SK-N-SH (cell line): ENCODE results near the gene ABL2. TPM values are rescaled to one million over a fixed set of nuclear protein-coding genes. Genes with fewer than 3 reads are reported as not detected.

Source experiments
- CTCF ChIA-PET: fragments of 300-600, 350-600 bp; formaldehyde crosslinking; extraction: SDS; loops from one replicate; lab custom pipeline; 2021; lab: Yijun Ruan, JAX
- POLR2A ChIA-PET: fragments of 350-600 bp; sonication (Branson Sonifier 250); formaldehyde crosslinking; extraction: SDS; loops from one replicate; lab custom pipeline; 2020; ENCODE audit warnings: antibody characterized with exemption, inconsistent platforms; lab: Yijun Ruan, JAX
- DNase-seq: peaks from one replicate; pipeline ENCODE4 v3.0.0; 2012
- H2AFZ ChIP-seq: fragments of 200-600 bp; sonication (generic); 2 replicates; pipeline ENCODE4 v1.8.1; 2016; ENCODE audit warnings: antibody characterized with exemption, mild to moderate bottlenecking, low read depth
- H3F3A ChIP-seq: fragments of 200-600 bp; sonication (generic); replicated peaks from 2 replicates; pipeline ENCODE3; 2016; ENCODE audit warnings: antibody characterized with exemption, mild to moderate bottlenecking; ENCODE audit not compliant: insufficient read depth
- H3K27ac ChIP-seq, 2 experiments: fragments of 200-500 bp in 1 of 2; fragments of 200-600 bp in 1 of 2; sonication (Bioruptor generic) in 1 of 2; sonication (generic), shearing (Covaris generic) in 1 of 2; 2 replicates each; pipeline versions ENCODE4 v1.5.1 to v1.6.1; 2014 to 2016; ENCODE audit warnings: low read depth in 2 of 2, inconsistent platforms in 1 of 2, low read length in 1 of 2, mild to moderate bottlenecking in 1 of 2, mixed read lengths in 1 of 2
- H3K27me3 ChIP-seq: fragments of 200-600 bp; sonication (generic), shearing (Covaris generic); 2 replicates; pipeline ENCODE4 v1.6.1; 2016; ENCODE audit warnings: mixed run types; ENCODE audit not compliant: insufficient read depth
- H3K36me3 ChIP-seq, 2 experiments: fragments of 200-500 bp in 1 of 2; fragments of 200-600 bp in 1 of 2; sonication (Bioruptor generic) in 1 of 2; sonication (generic) in 1 of 2; replicated peaks in 1 of 2; 2 replicates each; pipeline versions ENCODE3 to v1.5.1; 2014 to 2016; ENCODE audit warnings: low read length in 1 of 2, mild to moderate bottlenecking in 1 of 2; ENCODE audit not compliant: insufficient read depth in 2 of 2, control insufficient read depth in 1 of 2
- H3K4me1 ChIP-seq, 2 experiments: fragments of 200-500 bp in 1 of 2; fragments of 200-600 bp in 1 of 2; sonication (Bioruptor generic) in 1 of 2; sonication (generic), shearing (Covaris generic) in 1 of 2; 2 replicates each; pipeline versions ENCODE4 v1.5.1 to v1.6.1; 2014 to 2016; ENCODE audit warnings: low read depth in 1 of 2, low read length in 1 of 2, mixed run types in 1 of 2; ENCODE audit not compliant: insufficient read depth in 2 of 2, control insufficient read depth in 1 of 2
- H3K4me2 ChIP-seq: fragments of 200-600 bp; sonication (generic), shearing (Covaris generic); 2 replicates; pipeline ENCODE4 v1.6.1; 2017; ENCODE audit warnings: mixed run types
- H3K4me3 ChIP-seq, 2 experiments: fragments of 200-500 bp in 1 of 2; fragments of 200-600 bp in 1 of 2; sonication (Bioruptor generic) in 1 of 2; sonication (generic), shearing (Covaris generic) in 1 of 2; 2 replicates each; pipeline versions ENCODE4 v1.5.1 to v1.8.1; 2014 to 2016; ENCODE audit warnings: low read depth in 2 of 2, inconsistent platforms in 1 of 2, low read length in 1 of 2, mild to moderate bottlenecking in 1 of 2, mixed read lengths in 1 of 2, moderate library complexity in 1 of 2
- H3K79me2 ChIP-seq: fragments of 200-600 bp; sonication (generic); 2 replicates; pipeline ENCODE4 v1.8.1; 2017; ENCODE audit warnings: mild to moderate bottlenecking; ENCODE audit not compliant: insufficient read depth
- H3K9ac ChIP-seq: fragments of 200-600 bp; sonication (generic); 2 replicates; pipeline ENCODE4 v1.6.1; 2017; ENCODE audit warnings: mixed run types
- H3K9me2 ChIP-seq: fragments of 200-600 bp; sonication (generic); 2 replicates; pipeline ENCODE4 v1.6.1; 2017; ENCODE audit warnings: mixed run types
- H3K9me3 ChIP-seq: fragments of 200-600 bp; sonication (generic); 2 replicates; pipeline ENCODE4 v1.6.1; 2017; ENCODE audit warnings: mixed run types, mild to moderate bottlenecking, moderate library complexity
- H4K20me1 ChIP-seq: fragments of 200-600 bp; sonication (generic); 2 replicates; pipeline ENCODE4 v1.6.1; 2017; ENCODE audit warnings: mild to moderate bottlenecking, mixed run types; ENCODE audit not compliant: insufficient read depth
- ELF1 ChIP-seq: IDR thresholded peaks from 2 replicates; pipeline ENCODE4 v1.4.0; 2012
- EP300 ChIP-seq, 2 experiments: IDR thresholded peaks; 2 replicates each; pipeline versions ENCODE4 v1.4.0 to v1.6.1; 2012; ENCODE audit warnings: borderline replicate concordance in 1 of 2, low read depth in 1 of 2, low read length in 1 of 2
- FOSL2 ChIP-seq: IDR thresholded peaks from 2 replicates; pipeline ENCODE4 v1.4.0; 2012; ENCODE audit warnings: low read depth, mild to moderate bottlenecking, moderate library complexity, borderline replicate concordance
- MXI1 ChIP-seq: IDR thresholded peaks from 2 replicates; pipeline ENCODE4 v1.6.1; 2012; ENCODE audit warnings: mild to moderate bottlenecking, low read depth, low read length, improper control_type of control experiment
- RCOR1 ChIP-seq: fragments of 150-350 bp; IDR thresholded peaks from 2 replicates; pipeline ENCODE4 v1.6.1; 2017; ENCODE audit warnings: antibody characterized with exemption, low read length
- RFX5 ChIP-seq: IDR thresholded peaks from 2 replicates; pipeline ENCODE4 v1.6.1; 2012; ENCODE audit warnings: mild to moderate bottlenecking, improper control_type of control experiment, low read length
- SIN3A ChIP-seq: IDR thresholded peaks from 2 replicates; pipeline ENCODE4 v1.6.1; 2012; ENCODE audit warnings: low read depth, mild to moderate bottlenecking, low read length, moderate library complexity, borderline replicate concordance
- TEAD4 ChIP-seq: IDR thresholded peaks from 2 replicates; pipeline ENCODE4 v1.4.0; 2012; ENCODE audit warnings: mild to moderate bottlenecking, borderline replicate concordance; ENCODE audit not compliant: insufficient read depth
- WGBS: methylation state at CpG from one replicate; pipeline ENCODE4 v1.1.6; 2017; ENCODE audit warnings: low lambda C conversion rate; 5-methylcytosine and 5-hydroxymethylcytosine counted together
- polyA plus RNA-seq, 3 experiments: library from polyadenylated mRNA; depleted of rRNA; stranded (reverse); fragments of >200 nt; gene quantifications; 2 replicates each; pipeline ENCODE4 v1.2.3, GENCODE V29; 2012
- TF ChIP-seq, protein P1 (sequence below): fragments of 150-350 bp; IDR thresholded peaks from 2 replicates; pipeline ENCODE4 v1.6.1; 2016; ENCODE audit warnings: mild to moderate bottlenecking, low read depth, low read length
- TF ChIP-seq, protein P2 (sequence below): IDR thresholded peaks from 2 replicates; pipeline ENCODE4 v1.4.0; 2012; ENCODE audit warnings: low read depth, borderline replicate concordance
- TF ChIP-seq, protein P3 (sequence below): IDR thresholded peaks from 2 replicates; pipeline ENCODE4 v1.4.0; 2012; ENCODE audit warnings: low read depth
- TF ChIP-seq, protein P4 (sequence below): IDR thresholded peaks from 2 replicates; pipeline ENCODE4 v1.4.0; 2012; ENCODE audit warnings: low read depth, borderline replicate concordance
- TF ChIP-seq, protein P5 (sequence below): fragments of 150-350 bp; IDR thresholded peaks from 2 replicates; pipeline ENCODE4 v1.6.1; 2017; ENCODE audit warnings: antibody characterized with exemption, low read length, low read depth, borderline replicate concordance
- TF ChIP-seq, protein P6 (sequence below): fragments of 200-600 bp; sonication (generic); IDR thresholded peaks from 2 replicates; pipeline ENCODE4 v1.6.1; 2017; ENCODE audit warnings: antibody characterized with exemption, mild to moderate bottlenecking, moderate library complexity

ABL2 gene
- polyA plus RNA-seq, 1 of the 3 experiments (the other 2 are of a cell fraction) = 7.5 TPM

DNA sequence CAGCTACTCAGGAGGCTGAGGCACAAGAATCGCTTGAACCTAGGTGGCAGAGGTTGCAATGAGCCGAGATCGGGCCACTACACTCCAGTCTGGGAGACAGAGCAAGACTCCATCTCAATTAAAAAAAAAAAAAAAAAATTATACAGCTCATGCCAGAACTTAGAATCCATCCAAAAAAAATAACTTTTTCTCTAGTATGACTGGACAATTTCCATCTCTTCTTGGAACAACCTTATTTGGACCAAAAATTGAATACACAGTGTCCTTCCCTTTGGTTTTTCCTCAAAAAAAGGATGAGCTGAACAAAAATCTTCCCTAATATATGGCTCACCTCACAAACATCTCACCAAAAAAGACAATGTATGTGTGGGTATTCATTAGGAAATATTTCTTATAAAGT is 73.9 kb downstream of the ABL2 start:
- Histone ChIP-seq H3K79me2 (peaks cover 64% of the 10 kb centered on the region), H3K27me3 (no peaks in the 10 kb centered on the region), H3K36me3 (peaks cover 0 to 4% of the 10 kb centered on the region in 2 experiments), H3K9me3 (no peaks in the 10 kb centered on the region), H4K20me1 (no peaks in the 10 kb centered on the region; the same call in 1 of the 2 replicates), H3K9ac (no peak overlapping the region), H3K4me2 (no peak overlapping the region), H2AFZ (no peak overlapping the region), H3K27ac (no peak overlapping the region), H3K9me2 (no peaks in the 10 kb centered on the region), H3F3A (peaks cover 3% of the 10 kb centered on the region)
- ChIA-PET POLR2A (no interaction called here), CTCF (interaction anchor here (1.1 to 1.4 kb wide), 2 partner anchors 9 to 35 kb away, joined by 3 to 6 read pairs; no protein-coding TSS in a partner anchor)
- DNase-seq = no peak
- TF ChIP-seq RFX5 (no peak), EP300 (IDR thresholded peaks at IDR 0.05; ENCODE audit: borderline replicate concordance in 1 of 2, low read depth in 1 of 2, low read length in 1 of 2) (no peak)
- TF ChIP-seq, all 33 proteins: peak for 0
- no peaks in the 10 kb centered on the region for H3K4me1 ChIP-seq
- H3K4me3 ChIP-seq = no peak overlapping the region
- WGBS = 91% methylated on average over 3 of the region's 3 CpGs

DNA sequence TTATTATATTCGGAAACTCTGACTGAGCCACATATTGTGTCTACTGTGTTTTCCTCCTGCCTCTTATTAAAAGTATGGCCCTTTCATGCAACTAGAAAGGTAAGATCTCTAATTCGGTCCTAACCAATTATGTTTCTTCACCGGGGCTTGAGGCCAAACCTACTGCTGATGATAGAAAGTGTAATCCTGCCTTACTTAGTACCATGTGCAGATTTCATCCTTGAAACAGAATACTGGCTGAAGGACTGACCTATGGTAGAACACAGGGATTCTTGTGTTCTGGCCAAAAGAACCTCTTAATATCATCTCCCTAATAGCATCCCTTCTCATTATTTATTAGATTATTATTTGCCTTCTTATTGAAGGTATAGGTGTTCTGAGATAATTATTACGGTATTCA is 75.0 kb downstream of the ABL2 start:
- no peak for DNase-seq
- Histone ChIP-seq H3F3A (peaks cover 3% of the 10 kb centered on the region), H3K9ac (no peak overlapping the region), H3K79me2 (peaks cover 68% of the 10 kb centered on the region), H3K4me2 (no peak overlapping the region), H3K9me2 (no peaks in the 10 kb centered on the region), H2AFZ (no peak overlapping the region), H3K4me3 (no peak overlapping the region), H4K20me1 (no peaks in the 10 kb centered on the region; the same call in 1 of the 2 replicates), H3K4me1 (no peaks in the 10 kb centered on the region), H3K36me3 (peaks cover 0 to 11% of the 10 kb centered on the region in 2 experiments), H3K27me3 (no peaks in the 10 kb centered on the region), H3K9me3 (no peaks in the 10 kb centered on the region), H3K27ac (no peak overlapping the region)
- WGBS = 97% methylated on average over 4 of the region's 4 CpGs
- ChIA-PET CTCF (interaction anchor here (1.3 to 1.9 kb wide), 2 partner anchors 12 to 34 kb away, joined by 4 to 7 read pairs; no protein-coding TSS in a partner anchor), POLR2A (no interaction called here)
- TF ChIP-seq FOSL2 = no peak
- TF ChIP-seq, protein P1, sequence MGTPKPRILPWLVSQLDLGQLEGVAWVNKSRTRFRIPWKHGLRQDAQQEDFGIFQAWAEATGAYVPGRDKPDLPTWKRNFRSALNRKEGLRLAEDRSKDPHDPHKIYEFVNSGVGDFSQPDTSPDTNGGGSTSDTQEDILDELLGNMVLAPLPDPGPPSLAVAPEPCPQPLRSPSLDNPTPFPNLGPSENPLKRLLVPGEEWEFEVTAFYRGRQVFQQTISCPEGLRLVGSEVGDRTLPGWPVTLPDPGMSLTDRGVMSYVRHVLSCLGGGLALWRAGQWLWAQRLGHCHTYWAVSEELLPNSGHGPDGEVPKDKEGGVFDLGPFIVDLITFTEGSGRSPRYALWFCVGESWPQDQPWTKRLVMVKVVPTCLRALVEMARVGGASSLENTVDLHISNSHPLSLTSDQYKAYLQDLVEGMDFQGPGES = no peak

DNA sequence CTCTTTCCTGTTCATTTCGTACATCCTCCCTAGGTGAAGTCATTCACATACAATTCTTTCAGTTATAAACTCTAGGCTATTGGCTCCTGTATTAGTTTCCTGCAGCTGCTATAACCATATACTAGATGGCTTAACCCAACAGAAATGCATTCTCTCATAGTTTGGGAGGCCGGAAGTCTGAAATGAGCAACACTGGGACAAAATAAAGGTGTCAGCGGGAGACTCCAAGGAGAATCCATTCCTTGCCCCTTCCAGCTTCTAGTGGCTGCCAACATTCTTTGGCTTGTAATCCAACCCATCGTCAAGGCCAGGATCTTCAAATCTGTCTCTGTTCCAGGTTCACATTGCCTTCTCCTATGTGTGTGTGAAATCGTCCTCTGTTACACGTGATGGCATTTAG is 76.3 kb downstream of the ABL2 start:
- peaks cover 0 to 15% of the 10 kb centered on the region in 2 experiments for H3K36me3 ChIP-seq
- H3K9ac ChIP-seq = no peak overlapping the region
- ChIA-PET CTCF (interaction anchor here (1.9 kb wide), 1 partner anchor 11 kb away, joined by 7 read pairs; no protein-coding TSS in a partner anchor), POLR2A (no interaction called here)
- no peaks in the 10 kb centered on the region for H3K9me3 ChIP-seq
- no peak overlapping the region for H3K4me2 ChIP-seq
- peaks cover 70% of the 10 kb centered on the region; the same call in 1 of the 2 replicates for H3K79me2 ChIP-seq
- H3K4me1 ChIP-seq = no peaks in the 10 kb centered on the region
- 95% methylated on average over 6 of the region's 6 CpGs for WGBS
- no peak overlapping the region for H2AFZ ChIP-seq
- H3K9me2 ChIP-seq = no peaks in the 10 kb centered on the region
- peaks cover 3% of the 10 kb centered on the region for H3F3A ChIP-seq
- no peaks in the 10 kb centered on the region for H3K27me3 ChIP-seq
- DNase-seq = no peak
- no peak overlapping the region for H3K4me3 ChIP-seq
- no peaks in the 10 kb centered on the region; the same call in 1 of the 2 replicates for H4K20me1 ChIP-seq
- no peak overlapping the region for H3K27ac ChIP-seq
- TF ChIP-seq, protein P2, sequence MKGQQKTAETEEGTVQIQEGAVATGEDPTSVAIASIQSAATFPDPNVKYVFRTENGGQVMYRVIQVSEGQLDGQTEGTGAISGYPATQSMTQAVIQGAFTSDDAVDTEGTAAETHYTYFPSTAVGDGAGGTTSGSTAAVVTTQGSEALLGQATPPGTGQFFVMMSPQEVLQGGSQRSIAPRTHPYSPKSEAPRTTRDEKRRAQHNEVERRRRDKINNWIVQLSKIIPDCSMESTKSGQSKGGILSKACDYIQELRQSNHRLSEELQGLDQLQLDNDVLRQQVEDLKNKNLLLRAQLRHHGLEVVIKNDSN = no peak
- TF ChIP-seq ELF1 = no peak
- no peak for TF ChIP-seq SIN3A
- TF ChIP-seq, protein P3, sequence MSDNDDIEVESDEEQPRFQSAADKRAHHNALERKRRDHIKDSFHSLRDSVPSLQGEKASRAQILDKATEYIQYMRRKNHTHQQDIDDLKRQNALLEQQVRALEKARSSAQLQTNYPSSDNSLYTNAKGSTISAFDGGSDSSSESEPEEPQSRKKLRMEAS = no peak
- TF ChIP-seq, protein P4, sequence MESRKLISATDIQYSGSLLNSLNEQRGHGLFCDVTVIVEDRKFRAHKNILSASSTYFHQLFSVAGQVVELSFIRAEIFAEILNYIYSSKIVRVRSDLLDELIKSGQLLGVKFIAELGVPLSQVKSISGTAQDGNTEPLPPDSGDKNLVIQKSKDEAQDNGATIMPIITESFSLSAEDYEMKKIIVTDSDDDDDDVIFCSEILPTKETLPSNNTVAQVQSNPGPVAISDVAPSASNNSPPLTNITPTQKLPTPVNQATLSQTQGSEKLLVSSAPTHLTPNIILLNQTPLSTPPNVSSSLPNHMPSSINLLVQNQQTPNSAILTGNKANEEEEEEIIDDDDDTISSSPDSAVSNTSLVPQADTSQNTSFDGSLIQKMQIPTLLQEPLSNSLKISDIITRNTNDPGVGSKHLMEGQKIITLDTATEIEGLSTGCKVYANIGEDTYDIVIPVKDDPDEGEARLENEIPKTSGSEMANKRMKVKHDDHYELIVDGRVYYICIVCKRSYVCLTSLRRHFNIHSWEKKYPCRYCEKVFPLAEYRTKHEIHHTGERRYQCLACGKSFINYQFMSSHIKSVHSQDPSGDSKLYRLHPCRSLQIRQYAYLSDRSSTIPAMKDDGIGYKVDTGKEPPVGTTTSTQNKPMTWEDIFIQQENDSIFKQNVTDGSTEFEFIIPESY = no peak
- no peak for TF ChIP-seq MXI1
- TF ChIP-seq TEAD4 = no peak
- TF ChIP-seq, protein P5, sequence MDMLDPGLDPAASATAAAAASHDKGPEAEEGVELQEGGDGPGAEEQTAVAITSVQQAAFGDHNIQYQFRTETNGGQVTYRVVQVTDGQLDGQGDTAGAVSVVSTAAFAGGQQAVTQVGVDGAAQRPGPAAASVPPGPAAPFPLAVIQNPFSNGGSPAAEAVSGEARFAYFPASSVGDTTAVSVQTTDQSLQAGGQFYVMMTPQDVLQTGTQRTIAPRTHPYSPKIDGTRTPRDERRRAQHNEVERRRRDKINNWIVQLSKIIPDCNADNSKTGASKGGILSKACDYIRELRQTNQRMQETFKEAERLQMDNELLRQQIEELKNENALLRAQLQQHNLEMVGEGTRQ = no peak
- no peak for TF ChIP-seq RCOR1
- TF ChIP-seq, protein P6, sequence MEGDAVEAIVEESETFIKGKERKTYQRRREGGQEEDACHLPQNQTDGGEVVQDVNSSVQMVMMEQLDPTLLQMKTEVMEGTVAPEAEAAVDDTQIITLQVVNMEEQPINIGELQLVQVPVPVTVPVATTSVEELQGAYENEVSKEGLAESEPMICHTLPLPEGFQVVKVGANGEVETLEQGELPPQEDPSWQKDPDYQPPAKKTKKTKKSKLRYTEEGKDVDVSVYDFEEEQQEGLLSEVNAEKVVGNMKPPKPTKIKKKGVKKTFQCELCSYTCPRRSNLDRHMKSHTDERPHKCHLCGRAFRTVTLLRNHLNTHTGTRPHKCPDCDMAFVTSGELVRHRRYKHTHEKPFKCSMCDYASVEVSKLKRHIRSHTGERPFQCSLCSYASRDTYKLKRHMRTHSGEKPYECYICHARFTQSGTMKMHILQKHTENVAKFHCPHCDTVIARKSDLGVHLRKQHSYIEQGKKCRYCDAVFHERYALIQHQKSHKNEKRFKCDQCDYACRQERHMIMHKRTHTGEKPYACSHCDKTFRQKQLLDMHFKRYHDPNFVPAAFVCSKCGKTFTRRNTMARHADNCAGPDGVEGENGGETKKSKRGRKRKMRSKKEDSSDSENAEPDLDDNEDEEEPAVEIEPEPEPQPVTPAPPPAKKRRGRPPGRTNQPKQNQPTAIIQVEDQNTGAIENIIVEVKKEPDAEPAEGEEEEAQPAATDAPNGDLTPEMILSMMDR = no peak
